Uterus (tissue), 4 donors: ENCODE data around the gene FMNL2. TPM values are rescaled to one million over a fixed set of nuclear protein-coding genes. Genes with fewer than 3 reads are reported as not detected.

Experiments used
- DNase-seq, 2 donors: peaks; one replicate each; pipeline ENCODE4 v3.0.0-alpha.2; 2019 to 2020
- H3K27ac ChIP-seq, 2 donors: fragments of 200-600 bp; sonication (generic); 1 replicate in 1 of 2; 2 replicates in 1 of 2; pipeline ENCODE4 v1.5.1; 2016 to 2018
- H3K27me3 ChIP-seq, 2 donors: fragments of 200-600 bp; sonication (generic); one replicate each; pipeline ENCODE4 v1.5.1; 2018 to 2019; ENCODE audit warnings: control low read depth in 1 of 2
- H3K36me3 ChIP-seq, 2 donors: fragments of 200-600 bp; sonication (generic); one replicate each; pipeline ENCODE4 v1.5.1; 2019; ENCODE audit warnings: control low read depth in 1 of 2
- H3K4me1 ChIP-seq, 2 donors: fragments of 200-600 bp; sonication (generic); one replicate each; pipeline ENCODE4 v1.5.1; 2018 to 2019; ENCODE audit warnings: control low read depth in 1 of 2
- H3K4me3 ChIP-seq, 2 donors: fragments of 200-600 bp; sonication (generic); 1 replicate in 1 of 2; 2 replicates in 1 of 2; pipeline ENCODE4 v1.5.1; 2018 to 2019; ENCODE audit warnings: mild to moderate bottlenecking in 1 of 2
- H3K9me3 ChIP-seq, 2 donors: fragments of 200-600 bp; sonication (generic); one replicate each; pipeline ENCODE4 v1.5.1; 2019; ENCODE audit warnings: control low read depth in 1 of 2
- CTCF ChIP-seq, 4 experiments: fragments of 200-600 bp in 2 of 4; fragments of 450-650 bp in 2 of 4; sonication (generic) in 2 of 4; IDR thresholded peaks; one replicate each; pipeline ENCODE4 v1.5.1; 2016 to 2019; ENCODE audit warnings: antibody characterized with exemption in 4 of 4, mild to moderate bottlenecking in 2 of 4, moderate library complexity in 1 of 4
- POLR2A ChIP-seq, 2 donors: fragments of 450-650 bp; IDR thresholded peaks; one replicate each; pipeline ENCODE4 v1.6.1; 2016; ENCODE audit warnings: antibody characterized with exemption in 2 of 2, mild to moderate bottlenecking in 1 of 2, moderate library complexity in 1 of 2
- intact Hi-C: fragments of 100-400 bp; cut with DNase I; formaldehyde crosslinking; loops from one replicate; pipeline ENCODE4 v1.15.1; 2023; ENCODE audit warnings: low total_unique reads
- total RNA-seq, 4 donors: library from RNA; depleted of rRNA in 3 of 4; stranded (reverse); fragments of >200 nt in 3 of 4; gene quantifications; one replicate each; pipeline versions ENCODE4 v1.1.0 to v1.2.4, GENCODE V29; 2014 to 2023
- donor health status: DM: yes; HTN: yes; CAD: no.

Gene FMNL2
- total RNA-seq, 4 donors from 2014 or later = 10.0 to 66.9 (median 33.4) TPM

GRCh38 chr2:152352616-152353015 lies 17.6 kb downstream of the FMNL2 start:
- no peak overlapping the region for H3K27ac ChIP-seq
- no peaks in the 10 kb centered on the region for H3K36me3 ChIP-seq
- H3K9me3 ChIP-seq = no peaks in the 10 kb centered on the region
- TF ChIP-seq CTCF (IDR thresholded peaks at IDR 0.05) = no peak
- intact Hi-C loops = no loop called here
- H3K4me3 ChIP-seq = no peak overlapping the region
- no peak for DNase-seq
- no peaks in the 10 kb centered on the region for H3K27me3 ChIP-seq
- no peaks in the 10 kb centered on the region for H3K4me1 ChIP-seq

GRCh38 chr2:152353364-152353763 lies 18.4 kb downstream of the FMNL2 start:
- Histone ChIP-seq H3K36me3 (no peaks in the 10 kb centered on the region), H3K9me3 (no peaks in the 10 kb centered on the region), H3K4me3 (no peak overlapping the region), H3K27ac (no peak overlapping the region), H3K27me3 (no peaks in the 10 kb centered on the region), H3K4me1 (no peaks in the 10 kb centered on the region)
- intact Hi-C loops = no loop called here
- no peak for TF ChIP-seq POLR2A (IDR thresholded peaks at IDR 0.05)
- no peak for TF ChIP-seq CTCF (IDR thresholded peaks at IDR 0.05)
- no peak for DNase-seq

- TF ChIP-seq POLR2A (IDR thresholded peaks at IDR 0.05) (no peak), CTCF (IDR thresholded peaks at IDR 0.05) (no peak)
- no peaks in the 10 kb centered on the region for H3K4me1 ChIP-seq
- no peak overlapping the region for H3K4me3 ChIP-seq
- no peaks in the 10 kb centered on the region for H3K9me3 ChIP-seq
- no peak for DNase-seq
- intact Hi-C loops = no loop called here
- H3K27ac ChIP-seq = no peak overlapping the region
- H3K36me3 ChIP-seq = no peaks in the 10 kb centered on the region
- H3K27me3 ChIP-seq = no peaks in the 10 kb centered on the region
These were observed 19.2 kb downstream of the FMNL2 start for GRCh38 chr2:152354069-152354755.

GRCh38 chr2:152354909-152355308 lies 19.9 kb downstream of the FMNL2 start:
- no peaks in the 10 kb centered on the region for H3K4me1 ChIP-seq
- intact Hi-C loops = no loop called here
- no peaks in the 10 kb centered on the region for H3K9me3 ChIP-seq
- H3K27me3 ChIP-seq = no peaks in the 10 kb centered on the region
- H3K27ac ChIP-seq = no peak overlapping the region
- no peaks in the 10 kb centered on the region for H3K36me3 ChIP-seq
- H3K4me3 ChIP-seq = no peak overlapping the region
- TF ChIP-seq CTCF (IDR thresholded peaks at IDR 0.05) = no peak
- no peak for TF ChIP-seq POLR2A (IDR thresholded peaks at IDR 0.05)
- no peak for DNase-seq

GRCh38 chr2:152355409-152355831 lies 20.4 kb downstream of the FMNL2 start:
- TF ChIP-seq POLR2A (IDR thresholded peaks at IDR 0.05) (no peak), CTCF (IDR thresholded peaks at IDR 0.05) (no peak)
- no peaks in the 10 kb centered on the region for H3K4me1 ChIP-seq
- no peaks in the 10 kb centered on the region for H3K36me3 ChIP-seq
- intact Hi-C loops = no loop called here
- no peak overlapping the region for H3K4me3 ChIP-seq
- no peaks in the 10 kb centered on the region for H3K27me3 ChIP-seq
- H3K27ac ChIP-seq = no peak overlapping the region
- no peak for DNase-seq
- H3K9me3 ChIP-seq = no peaks in the 10 kb centered on the region
